Lung (tissue), 12 donors: ENCODE measurements around the gene RPS6KA2. TPM values are rescaled to one million over a fixed set of nuclear protein-coding genes. Genes with fewer than 3 reads are reported as not detected.

Experiments
- ATAC-seq: fragments of 200-7000 bp; cut with Tn5 transposase; one replicate; pipeline ENCODE4 v1.9.1; 2020; ENCODE audit warnings: moderate number of reproducible peaks; ENCODE audit not compliant: insufficient read depth, low FRiP score
- DNase-seq, 3 donors: peaks; one replicate each; pipeline ENCODE4 v3.0.0-alpha.2; 2013 to 2017
- H3K27ac ChIP-seq, 2 donors: one replicate each; pipeline ENCODE4 v1.5.1; 2013; ENCODE audit warnings: mild to moderate bottlenecking in 2 of 2, moderate library complexity in 2 of 2, control low read depth in 1 of 2, inconsistent platforms in 1 of 2, low read depth in 1 of 2, low read length in 1 of 2
- H3K27me3 ChIP-seq, 3 donors: one replicate each; pipeline ENCODE4 v1.5.1; 2013; ENCODE audit warnings: low read length in 2 of 3; ENCODE audit not compliant: control insufficient read depth in 3 of 3, insufficient read depth in 3 of 3
- H3K36me3 ChIP-seq, 4 donors: one replicate each; pipeline ENCODE4 v1.5.1; 2013; ENCODE audit warnings: low read length in 4 of 4, mild to moderate bottlenecking in 1 of 4, moderate library complexity in 1 of 4; ENCODE audit not compliant: control insufficient read depth in 4 of 4, insufficient read depth in 4 of 4
- H3K4me1 ChIP-seq, 5 donors: one replicate each; pipeline ENCODE4 v1.5.1; 2013; ENCODE audit warnings: low read length in 5 of 5, mild to moderate bottlenecking in 2 of 5, moderate library complexity in 1 of 5; ENCODE audit not compliant: control insufficient read depth in 5 of 5, insufficient read depth in 5 of 5
- H3K4me3 ChIP-seq: one replicate; pipeline ENCODE4 v1.5.1; 2013; ENCODE audit warnings: mild to moderate bottlenecking, control low read depth, moderate library complexity
- H3K9ac ChIP-seq, 2 donors: one replicate each; pipeline ENCODE4 v1.5.1; 2013; ENCODE audit warnings: low read length in 2 of 2, control low read depth in 1 of 2; ENCODE audit not compliant: insufficient read depth in 1 of 2
- H3K9me3 ChIP-seq, 4 donors: one replicate each; pipeline ENCODE4 v1.5.1; 2013; ENCODE audit warnings: low read length in 3 of 4, mild to moderate bottlenecking in 1 of 4, moderate library complexity in 1 of 4; ENCODE audit not compliant: control insufficient read depth in 4 of 4, insufficient read depth in 3 of 4
- CTCF ChIP-seq: IDR thresholded peaks from 2 replicates; pipeline ENCODE4 v1.5.1; 2012; ENCODE audit warnings: mild to moderate bottlenecking; ENCODE audit errors: control extremely low read depth, extremely low read depth
- WGBS, 2 donors: extraction: QIAGEN DNeasy Blood & Tissue Kit; methylation state at CpG; one replicate each; pipeline ENCODE4 v1.1.7; 2013; 5-methylcytosine and 5-hydroxymethylcytosine counted together
- polyA plus RNA-seq, 2 donors: library from polyadenylated mRNA; stranded (reverse); fragments of 200-250 nt; gene quantifications; one replicate each; pipeline ENCODE4 v1.2.1, GENCODE V29; 2013
- total RNA-seq, 2 donors: library from RNA; depleted of rRNA in 1 of 2; stranded (reverse); fragments of >200 nt in 1 of 2; gene quantifications; one replicate each; pipeline ENCODE4 v1.2.1, GENCODE V29; 2014 to 2021
- donor health status: control.
- donor health status: control.
- donor health status: Bipolar disorder and iron deficiency.
- donor health status: healthy.
- donor health status: DM: yes; HTN: yes; CAD: no.

The RPS6KA2 gene
- total and polyA plus RNA-seq, 4 donors: 61.9 to 185 (median 105) TPM

- ATAC-seq (no peak), DNase-seq (no peak)
- H3K36me3 ChIP-seq: peaks cover 0 to 53% (median 10%) of the 10 kb centered on the region in 4 donors
- no peak overlapping the region for H3K4me3 ChIP-seq
- 94 to 96% methylated on average over 10 of the region's 10 CpGs for whole genome bisulfite sequencing, 2 donors
- H3K27ac ChIP-seq: no peak overlapping the region
- H3K9me3 ChIP-seq: no peaks in the 10 kb centered on the region
- peaks cover 0 to 4% (median 0%) of the 10 kb centered on the region in 5 donors for H3K4me1 ChIP-seq
- H3K9ac ChIP-seq: no peak overlapping the region
- no peaks in the 10 kb centered on the region for H3K27me3 ChIP-seq
- no peak for TF ChIP-seq CTCF
These were observed 144.0 kb downstream of the RPS6KA2 start for GRCh38 chr6:166483026-166483425.

- no peak for TF ChIP-seq CTCF
- 91 to 94% methylated on average over 28 of the region's 28 CpGs for WGBS, 2 donors
- no peaks in the 10 kb centered on the region for H3K9me3 ChIP-seq
- H3K27ac ChIP-seq: no peak overlapping the region
- ATAC-seq (no peak), DNase-seq (no peak)
- no peak overlapping the region for H3K4me3 ChIP-seq
- H3K4me1 ChIP-seq: no peaks in the 10 kb centered on the region
- no peaks in the 10 kb centered on the region for H3K27me3 ChIP-seq
- peaks cover 0 to 44% (median 3%) of the 10 kb centered on the region in 4 donors for H3K36me3 ChIP-seq
- H3K9ac ChIP-seq: no peak overlapping the region
These were observed 148.1 kb downstream of the RPS6KA2 start for GRCh38 chr6:166478782-166479592.

DNA sequence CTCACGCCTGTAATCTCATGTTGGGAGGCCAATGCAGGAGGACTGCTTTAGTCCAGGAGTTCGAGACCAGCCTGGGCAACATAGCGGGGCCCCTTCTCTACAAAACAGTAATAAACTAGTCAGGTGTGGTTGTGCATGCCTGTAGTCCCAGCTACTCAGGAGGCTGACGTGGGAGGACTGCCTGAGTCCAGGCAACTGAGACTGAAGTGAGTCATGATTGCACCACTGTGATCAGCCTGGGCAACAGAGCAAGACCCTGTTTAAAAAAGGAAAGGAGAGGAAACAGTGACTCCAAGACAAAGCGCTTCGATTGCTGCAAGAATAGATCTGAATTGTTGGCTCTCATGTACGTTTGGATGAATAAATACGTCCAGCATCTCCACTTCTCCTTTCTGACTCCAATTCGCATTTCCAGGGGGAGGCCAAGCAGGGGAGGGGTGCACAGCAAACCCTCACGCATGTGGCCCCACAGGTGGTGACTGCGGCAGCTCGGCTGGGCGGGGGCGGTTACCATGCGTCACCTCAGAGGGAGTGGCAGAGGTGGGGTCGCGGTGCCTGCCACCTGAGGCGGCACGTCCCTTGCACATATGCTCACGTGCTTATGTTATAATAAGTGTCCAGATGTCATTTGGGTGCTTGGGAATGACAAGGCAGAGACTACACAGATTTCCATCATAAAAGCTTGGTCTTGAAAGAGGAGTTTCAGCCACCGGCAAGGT lies 149.2 kb downstream of the RPS6KA2 start:
- no peak overlapping the region for H3K9ac ChIP-seq
- H3K36me3 ChIP-seq: peaks cover 0 to 40% (median 3%) of the 10 kb centered on the region in 4 donors
- H3K4me3 ChIP-seq: no peak overlapping the region
- WGBS, 2 donors: 90 to 93% methylated on average over 21 of the region's 21 CpGs
- no peaks in the 10 kb centered on the region for H3K27me3 ChIP-seq
- DNase-seq: no peak
- H3K27ac ChIP-seq: no peak overlapping the region
- H3K4me1 ChIP-seq: no peaks in the 10 kb centered on the region
- TF ChIP-seq CTCF: no peak
- no peaks in the 10 kb centered on the region for H3K9me3 ChIP-seq
- no peak for ATAC-seq
